Stimulated activated CD8-positive, alpha-beta memory T cell treated with anti-CD3 and anti-CD28 coated beads, Interleukin-4, amount 100 ng/mL, for 4 hours (primary cell): ENCODE data around the gene CCDC9B.
A peak's percentile ranks its signal among the peaks of the same experiment; 100 is the strongest.

Source experiments
- DNase-seq, 2 donors: peaks; one replicate each; pipeline ENCODE4 v3.0.0-alpha.2; 2020; ENCODE audit warnings: low read depth in 2 of 2, low spot score in 1 of 2

The CCDC9B gene

GRCh38 chr15:40345867-40346578, 5.3 kb upstream of the CCDC9B start:
- no peak for DNase-seq

- no peak for DNase-seq
Measured at GRCh38 chr15:40345225-40345866, 4.6 kb upstream of the CCDC9B start.

- DNase-seq, result peak; percentile 44 to 48
Measured at GRCh38 chr15:40344631-40345120, 3.9 kb upstream of the CCDC9B start.

- DNase-seq, result no peak
Measured at GRCh38 chr15:40344217-40344616, 3.5 kb upstream of the CCDC9B start.

GRCh38 chr15:40343512-40343911, 2.8 kb upstream of the CCDC9B start:
- no peak for DNase-seq

GRCh38 chr15:40342416-40343320, 1.9 kb upstream of the CCDC9B start:
- DNase-seq, result no peak

GRCh38 chr15:40340038-40340739, 550 bp downstream of the CCDC9B start:
- DNase-seq, result no peak

- no peak for DNase-seq
Measured at GRCh38 chr15:40339621-40339945, 1.2 kb downstream of the CCDC9B start.

- no peak for DNase-seq
Measured at GRCh38 chr15:40338921-40339620, 1.7 kb downstream of the CCDC9B start.

GRCh38 chr15:40338041-40338657, 2.6 kb downstream of the CCDC9B start:
- DNase-seq, result peak; percentile 62 to 64

- no peak for DNase-seq
Measured at GRCh38 chr15:40337597-40337996, 3.1 kb downstream of the CCDC9B start.

GRCh38 chr15:40336744-40337122, 4.0 kb downstream of the CCDC9B start:
- DNase-seq, result no peak

- no peak for DNase-seq
Measured at GRCh38 chr15:40335938-40336743, 4.6 kb downstream of the CCDC9B start.

- DNase-seq, result no peak
Measured at GRCh38 chr15:40334941-40335795, 5.6 kb downstream of the CCDC9B start.

- no peak for DNase-seq
Measured at GRCh38 chr15:40334541-40334940, 6.2 kb downstream of the CCDC9B start.

GRCh38 chr15:40333922-40334492, 6.7 kb downstream of the CCDC9B start:
- no peak for DNase-seq

- no peak for DNase-seq
Measured at GRCh38 chr15:40332113-40332781, 8.5 kb downstream of the CCDC9B start.

GRCh38 chr15:40331637-40332036, 9.1 kb downstream of the CCDC9B start:
- no peak for DNase-seq
